ENCODE results near the gene ZNF320. TPM values are rescaled to one million over a fixed set of nuclear protein-coding genes. Genes with fewer than 3 reads are reported as not detected.
"Not testable (repeated sequence)": the region's sequence is repeated elsewhere in the genome, so short reads cannot be mapped to it uniquely, and the experiment has no call there.

The ZNF320 gene
- total and polyA plus RNA-seq, 2 experiments from 2014 or later, result 13.6 to 32.3 TPM

DNA sequence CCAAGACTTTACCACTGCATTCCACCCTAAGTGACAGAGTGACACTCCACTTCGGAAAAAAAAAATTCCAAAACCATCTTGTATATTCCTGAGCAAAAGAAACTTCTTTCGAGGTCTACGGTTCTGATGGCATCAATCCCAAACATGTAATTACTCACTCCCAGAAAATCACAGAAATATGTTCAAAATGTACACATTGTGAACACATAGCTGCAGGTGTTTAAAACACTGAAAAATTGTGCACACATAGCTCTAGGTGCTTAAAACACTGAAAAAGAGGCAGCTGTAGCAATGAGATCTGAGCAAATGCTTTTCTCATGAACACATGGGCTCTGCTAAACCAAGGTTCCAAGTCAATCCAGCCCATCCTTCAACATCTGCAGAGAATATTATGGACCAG, 26.0 kb downstream of the ZNF320 start (continued):
- TF ChIP-seq, protein P1, sequence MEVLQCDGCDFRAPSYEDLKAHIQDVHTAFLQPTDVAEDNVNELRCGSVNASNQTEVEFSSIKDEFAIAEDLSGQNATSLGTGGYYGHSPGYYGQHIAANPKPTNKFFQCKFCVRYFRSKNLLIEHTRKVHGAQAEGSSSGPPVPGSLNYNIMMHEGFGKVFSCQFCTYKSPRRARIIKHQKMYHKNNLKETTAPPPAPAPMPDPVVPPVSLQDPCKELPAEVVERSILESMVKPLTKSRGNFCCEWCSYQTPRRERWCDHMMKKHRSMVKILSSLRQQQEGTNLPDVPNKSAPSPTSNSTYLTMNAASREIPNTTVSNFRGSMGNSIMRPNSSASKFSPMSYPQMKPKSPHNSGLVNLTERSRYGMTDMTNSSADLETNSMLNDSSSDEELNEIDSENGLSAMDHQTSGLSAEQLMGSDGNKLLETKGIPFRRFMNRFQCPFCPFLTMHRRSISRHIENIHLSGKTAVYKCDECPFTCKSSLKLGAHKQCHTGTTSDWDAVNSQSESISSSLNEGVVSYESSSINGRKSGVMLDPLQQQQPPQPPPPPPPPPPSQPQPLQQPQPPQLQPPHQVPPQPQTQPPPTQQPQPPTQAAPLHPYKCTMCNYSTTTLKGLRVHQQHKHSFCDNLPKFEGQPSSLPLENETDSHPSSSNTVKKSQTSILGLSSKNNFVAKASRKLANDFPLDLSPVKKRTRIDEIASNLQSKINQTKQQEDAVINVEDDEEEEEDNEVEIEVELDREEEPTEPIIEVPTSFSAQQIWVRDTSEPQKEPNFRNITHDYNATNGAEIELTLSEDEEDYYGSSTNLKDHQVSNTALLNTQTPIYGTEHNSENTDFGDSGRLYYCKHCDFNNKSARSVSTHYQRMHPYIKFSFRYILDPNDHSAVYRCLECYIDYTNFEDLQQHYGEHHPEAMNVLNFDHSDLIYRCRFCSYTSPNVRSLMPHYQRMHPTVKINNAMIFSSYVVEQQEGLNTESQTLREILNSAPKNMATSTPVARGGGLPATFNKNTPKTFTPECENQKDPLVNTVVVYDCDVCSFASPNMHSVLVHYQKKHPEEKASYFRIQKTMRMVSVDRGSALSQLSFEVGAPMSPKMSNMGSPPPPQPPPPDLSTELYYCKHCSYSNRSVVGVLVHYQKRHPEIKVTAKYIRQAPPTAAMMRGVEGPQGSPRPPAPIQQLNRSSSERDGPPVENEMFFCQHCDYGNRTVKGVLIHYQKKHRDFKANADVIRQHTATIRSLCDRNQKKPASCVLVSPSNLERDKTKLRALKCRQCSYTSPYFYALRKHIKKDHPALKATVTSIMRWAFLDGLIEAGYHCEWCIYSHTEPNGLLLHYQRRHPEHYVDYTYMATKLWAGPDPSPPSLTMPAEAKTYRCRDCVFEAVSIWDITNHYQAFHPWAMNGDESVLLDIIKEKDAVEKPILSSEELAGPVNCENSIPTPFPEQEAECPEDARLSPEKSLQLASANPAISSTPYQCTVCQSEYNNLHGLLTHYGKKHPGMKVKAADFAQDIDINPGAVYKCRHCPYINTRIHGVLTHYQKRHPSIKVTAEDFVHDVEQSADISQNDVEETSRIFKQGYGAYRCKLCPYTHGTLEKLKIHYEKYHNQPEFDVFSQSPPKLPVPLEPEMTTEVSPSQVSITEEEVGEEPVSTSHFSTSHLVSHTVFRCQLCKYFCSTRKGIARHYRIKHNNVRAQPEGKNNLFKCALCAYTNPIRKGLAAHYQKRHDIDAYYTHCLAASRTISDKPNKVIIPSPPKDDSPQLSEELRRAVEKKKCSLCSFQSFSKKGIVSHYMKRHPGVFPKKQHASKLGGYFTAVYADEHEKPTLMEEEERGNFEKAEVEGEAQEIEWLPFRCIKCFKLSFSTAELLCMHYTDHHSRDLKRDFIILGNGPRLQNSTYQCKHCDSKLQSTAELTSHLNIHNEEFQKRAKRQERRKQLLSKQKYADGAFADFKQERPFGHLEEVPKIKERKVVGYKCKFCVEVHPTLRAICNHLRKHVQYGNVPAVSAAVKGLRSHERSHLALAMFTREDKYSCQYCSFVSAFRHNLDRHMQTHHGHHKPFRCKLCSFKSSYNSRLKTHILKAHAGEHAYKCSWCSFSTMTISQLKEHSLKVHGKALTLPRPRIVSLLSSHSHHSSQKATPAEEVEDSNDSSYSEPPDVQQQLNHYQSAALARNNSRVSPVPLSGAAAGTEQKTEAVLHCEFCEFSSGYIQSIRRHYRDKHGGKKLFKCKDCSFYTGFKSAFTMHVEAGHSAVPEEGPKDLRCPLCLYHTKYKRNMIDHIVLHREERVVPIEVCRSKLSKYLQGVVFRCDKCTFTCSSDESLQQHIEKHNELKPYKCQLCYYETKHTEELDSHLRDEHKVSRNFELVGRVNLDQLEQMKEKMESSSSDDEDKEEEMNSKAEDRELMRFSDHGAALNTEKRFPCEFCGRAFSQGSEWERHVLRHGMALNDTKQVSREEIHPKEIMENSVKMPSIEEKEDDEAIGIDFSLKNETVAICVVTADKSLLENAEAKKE (CRISPR knock-in tag; IDR thresholded peaks at IDR 0.05), result no peak
- TF ChIP-seq ZNF331 (CRISPR knock-in tag; IDR thresholded peaks at IDR 0.05; ENCODE audit: low read depth) (no peak), STAT1 (IDR thresholded peaks at IDR 0.05; ENCODE audit: unreplicated experiment) (no peak)

DNA sequence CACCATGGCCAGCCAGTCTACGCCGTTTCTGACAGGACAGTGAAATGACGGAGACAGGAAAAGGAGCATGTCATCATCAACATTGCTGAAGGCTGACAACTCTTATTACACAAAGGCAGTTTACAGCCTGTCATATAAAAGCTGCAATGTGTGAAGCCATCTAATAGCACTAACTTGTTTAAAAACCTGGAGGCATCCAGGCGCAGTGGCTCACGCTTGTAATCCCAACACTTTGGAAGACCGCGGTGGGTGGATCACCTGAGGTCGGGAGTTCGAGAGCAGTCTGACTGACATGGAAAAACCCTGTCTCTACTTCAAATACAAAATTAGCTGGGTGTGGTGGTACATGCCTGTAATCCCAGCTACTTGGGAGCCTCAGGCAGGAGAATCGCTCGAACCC, 29.4 kb downstream of the ZNF320 start:
- not testable (repeated sequence) for H3K9me2 ChIP-seq (ENCODE audit: insufficient read depth); DNase-seq (ENCODE audit: low spot score); H3K27ac ChIP-seq (ENCODE audit: low read depth); H3K4me3 Mint-ChIP-seq; H3K79me2 ChIP-seq (replicated peaks; ENCODE audit: insufficient read depth); H3K4me2 ChIP-seq; H3K9me3 Mint-ChIP-seq; H3K36me3 ChIP-seq (ENCODE audit: insufficient read depth); H3K4me3 ChIP-seq; H3K27ac Mint-ChIP-seq; H3K27me3 Mint-ChIP-seq (ENCODE audit: insufficient read depth, low read depth, poor library complexity); H3F3A ChIP-seq (replicated peaks; ENCODE audit: low read depth); H3K27me3 ChIP-seq (ENCODE audit: insufficient read depth); H2AFZ ChIP-seq; H4K20me1 ChIP-seq (replicated peaks; ENCODE audit: insufficient read depth); H3K4me1 ChIP-seq (ENCODE audit: insufficient read depth); ATAC-seq; H3K4me1 Mint-ChIP-seq; H3K36me3 Mint-ChIP-seq (ENCODE audit: low read depth)

DNA sequence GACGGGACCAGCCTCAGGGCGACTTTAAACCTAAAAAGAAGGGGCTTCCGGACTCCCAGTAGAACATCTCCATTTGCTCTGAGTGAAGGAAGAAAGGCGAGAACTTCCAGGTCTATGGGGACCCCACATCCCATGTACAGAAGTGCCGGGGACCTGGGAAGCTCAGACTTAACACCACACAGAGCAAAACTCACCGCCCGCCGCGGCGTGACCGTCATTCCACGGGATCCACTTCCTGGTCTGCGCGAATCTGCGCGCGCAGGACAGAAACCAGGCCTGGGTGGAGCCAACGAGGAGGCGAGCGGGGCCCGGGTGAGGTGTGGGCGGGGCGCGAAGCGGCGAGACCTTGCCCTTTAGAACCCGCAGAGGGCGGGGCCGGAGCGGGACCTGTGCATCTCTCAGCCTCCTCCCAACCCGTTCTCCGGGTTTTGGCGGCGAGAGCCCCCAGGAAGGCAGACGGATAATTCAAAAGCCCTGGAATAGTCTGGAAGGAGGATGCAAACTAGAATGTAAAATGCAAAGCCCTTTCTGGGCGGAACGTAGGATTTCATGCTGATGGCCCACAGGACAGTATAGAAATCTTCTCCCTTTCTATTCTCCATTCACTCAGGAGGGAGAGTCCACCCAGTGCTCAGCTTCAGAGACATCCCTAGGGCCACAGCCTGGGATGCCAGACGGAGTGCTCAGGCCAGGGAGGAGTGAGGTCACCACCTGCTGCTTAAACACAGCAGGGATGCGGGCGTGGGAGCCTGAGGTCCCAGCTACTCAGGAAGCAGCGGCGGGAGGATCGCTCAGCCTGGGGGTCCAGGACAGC, 39.9 kb downstream of the ZNF320 start, which contains the start of gene ZNF468:
ZNF468 (minus strand) TSS at position 242 of the 814 bp plus-strand sequence. CDS start 3,347 bp downstream, outside the sequence.
- peak; percentile 98 for ATAC-seq
- H3K36me3 Mint-ChIP-seq (ENCODE audit: low read depth); H3K9me3 Mint-ChIP-seq; H3K27ac Mint-ChIP-seq; H3K27me3 Mint-ChIP-seq (ENCODE audit: insufficient read depth, low read depth, poor library complexity); H4K20me1 ChIP-seq (replicated peaks; ENCODE audit: insufficient read depth); H3K79me2 ChIP-seq (replicated peaks; ENCODE audit: insufficient read depth); H3K4me1 Mint-ChIP-seq; H3K27me3 ChIP-seq (ENCODE audit: insufficient read depth); H3K9me2 ChIP-seq (ENCODE audit: insufficient read depth); H3K4me1 ChIP-seq (ENCODE audit: insufficient read depth); H3K36me3 ChIP-seq (ENCODE audit: insufficient read depth); H3F3A ChIP-seq (replicated peaks; ENCODE audit: low read depth): not testable (repeated sequence)
- Histone ChIP-seq H2AFZ (peak within 1 kb of the TSS; percentile 96), H3K4me2 (peak within 1 kb of the TSS; percentile 89), H3K27ac (ENCODE audit: low read depth) (peak within 1 kb of the TSS; percentile 83; the same call in 1 of the 2 replicates), H3K4me3 (peak within 1 kb of the TSS; percentile 96)
- peak within 1 kb of the TSS; percentile 85 for H3K4me3 Mint-ChIP-seq
- TF ChIP-seq POLR2AphosphoS5 (IDR thresholded peaks at IDR 0.05; ENCODE audit: low read depth), result peak; percentile 78
- peak; percentile 83 for DNase-seq (ENCODE audit: low spot score)

DNA sequence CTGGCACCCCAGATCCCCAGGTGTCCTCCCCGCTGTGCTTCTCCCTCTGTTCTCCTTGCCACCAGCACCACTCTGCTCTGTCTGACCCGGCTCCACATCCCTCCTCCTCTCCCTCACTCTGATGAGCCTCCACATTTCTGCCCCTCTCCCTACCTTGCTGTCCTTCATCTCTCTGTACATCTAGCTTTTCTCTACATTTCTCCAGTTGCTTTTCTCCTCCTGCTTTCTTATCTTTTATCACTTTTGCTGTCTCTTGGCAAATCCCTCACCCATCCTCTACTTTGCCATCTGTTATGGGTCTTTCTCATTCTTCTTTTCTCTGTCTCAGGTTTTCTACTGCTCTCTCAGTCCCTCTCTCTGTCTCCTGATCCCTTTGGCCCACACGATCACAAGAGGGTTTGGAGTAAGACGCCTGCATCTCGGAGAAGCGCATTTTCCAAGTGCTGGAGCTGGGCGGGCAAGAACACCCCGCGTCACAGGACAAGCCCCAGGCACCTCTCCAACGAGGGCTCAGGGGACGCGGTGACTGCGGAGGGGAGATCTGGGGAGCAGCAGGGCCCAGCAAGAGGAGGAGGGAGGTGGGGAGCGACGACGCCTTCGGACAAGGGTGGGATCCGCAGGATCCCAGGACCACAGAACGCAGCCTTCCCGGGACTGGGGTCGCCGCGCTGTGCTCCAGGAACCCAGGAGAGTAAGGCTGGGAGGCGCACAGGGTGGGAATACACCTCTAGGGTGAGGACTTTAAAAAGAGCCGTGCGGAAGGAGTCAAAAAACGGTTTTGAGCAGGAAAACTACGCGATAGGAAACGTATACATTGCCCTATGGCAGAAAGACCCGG, 40.7 kb downstream of the ZNF320 start:
- H3K27ac Mint-ChIP-seq; H3K36me3 ChIP-seq (ENCODE audit: insufficient read depth); H3K9me2 ChIP-seq (ENCODE audit: insufficient read depth); H3F3A ChIP-seq (replicated peaks; ENCODE audit: low read depth); H4K20me1 ChIP-seq (replicated peaks; ENCODE audit: insufficient read depth); H3K27me3 Mint-ChIP-seq (ENCODE audit: insufficient read depth, low read depth, poor library complexity); H3K9me3 Mint-ChIP-seq; H3K27ac ChIP-seq (ENCODE audit: low read depth); H3K79me2 ChIP-seq (replicated peaks; ENCODE audit: insufficient read depth); H3K4me1 ChIP-seq (ENCODE audit: insufficient read depth); H3K27me3 ChIP-seq (ENCODE audit: insufficient read depth); H3K4me1 Mint-ChIP-seq: not testable (repeated sequence)
- H3K4me3 ChIP-seq, result peak overlapping the region; percentile 96
- DNase-seq (ENCODE audit: low spot score), result peak; percentile 20
- H2AFZ ChIP-seq, result peak overlapping the region; percentile 96
- Mint-ChIP-seq H3K4me3 (peak overlapping the region; percentile 85), H3K36me3 (ENCODE audit: low read depth) (peaks cover 12% of the 10 kb centered on the region)
- H3K4me2 ChIP-seq, result peak overlapping the region; percentile 89
- peak; percentile 70 for ATAC-seq

All from GM23338 (cell line).